Measurements from ENCODE around the gene TSPOAP1.

Gene TSPOAP1

DNA sequence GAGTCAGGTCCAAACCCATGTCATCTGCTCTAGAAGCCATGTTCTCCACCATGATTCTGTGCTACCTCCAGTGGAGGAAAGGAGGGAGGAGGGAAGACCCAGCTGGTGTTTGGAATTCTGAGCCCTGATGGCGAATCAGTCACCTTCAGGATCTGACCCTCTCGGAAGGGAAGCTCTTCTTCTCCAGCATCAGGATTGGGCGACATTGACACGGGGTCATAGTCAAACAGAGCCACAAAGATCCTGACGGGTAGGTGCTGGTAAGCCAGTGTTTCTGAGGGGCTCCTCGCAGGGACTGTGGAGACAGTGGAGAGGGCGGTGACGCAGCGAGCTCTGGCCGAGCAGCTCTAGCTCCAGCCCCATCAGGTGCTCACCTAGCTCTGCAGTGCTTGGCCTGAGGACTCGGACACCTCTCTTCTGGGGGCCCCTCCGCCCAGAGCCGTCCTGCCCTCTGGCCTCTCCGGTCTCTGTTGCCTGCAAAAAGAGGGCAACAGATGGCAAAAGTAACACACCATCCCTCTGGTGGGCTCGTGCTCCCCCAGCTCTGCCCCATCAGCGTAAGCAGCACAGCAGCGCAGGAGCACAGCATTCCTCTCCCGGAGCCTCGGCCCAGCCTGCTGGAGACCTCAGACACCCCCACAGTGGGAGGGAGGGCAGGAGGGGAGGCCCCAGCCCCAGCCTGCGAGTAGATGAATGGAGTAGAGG, 21.0 kb downstream of the TSPOAP1 start:
- H3K27me3 ChIP-seq (ENCODE audit: control insufficient read depth, insufficient read depth, low read length), result no peaks in the 10 kb centered on the region
- H3K9ac ChIP-seq (ENCODE audit: low read length), result no peak overlapping the region
- H3K9me3 ChIP-seq (ENCODE audit: control insufficient read depth, low read depth, low read length), result no peaks in the 10 kb centered on the region
- no peak overlapping the region for H3K27ac ChIP-seq (ENCODE audit: low read length)
- no peaks in the 10 kb centered on the region for H3K36me3 ChIP-seq (ENCODE audit: control insufficient read depth, low read depth, low read length)
- no peaks in the 10 kb centered on the region for H3K4me1 ChIP-seq (ENCODE audit: control insufficient read depth, low read depth, low read length)
- no peak overlapping the region for H3K4me3 ChIP-seq (ENCODE audit: low read length)

DNA sequence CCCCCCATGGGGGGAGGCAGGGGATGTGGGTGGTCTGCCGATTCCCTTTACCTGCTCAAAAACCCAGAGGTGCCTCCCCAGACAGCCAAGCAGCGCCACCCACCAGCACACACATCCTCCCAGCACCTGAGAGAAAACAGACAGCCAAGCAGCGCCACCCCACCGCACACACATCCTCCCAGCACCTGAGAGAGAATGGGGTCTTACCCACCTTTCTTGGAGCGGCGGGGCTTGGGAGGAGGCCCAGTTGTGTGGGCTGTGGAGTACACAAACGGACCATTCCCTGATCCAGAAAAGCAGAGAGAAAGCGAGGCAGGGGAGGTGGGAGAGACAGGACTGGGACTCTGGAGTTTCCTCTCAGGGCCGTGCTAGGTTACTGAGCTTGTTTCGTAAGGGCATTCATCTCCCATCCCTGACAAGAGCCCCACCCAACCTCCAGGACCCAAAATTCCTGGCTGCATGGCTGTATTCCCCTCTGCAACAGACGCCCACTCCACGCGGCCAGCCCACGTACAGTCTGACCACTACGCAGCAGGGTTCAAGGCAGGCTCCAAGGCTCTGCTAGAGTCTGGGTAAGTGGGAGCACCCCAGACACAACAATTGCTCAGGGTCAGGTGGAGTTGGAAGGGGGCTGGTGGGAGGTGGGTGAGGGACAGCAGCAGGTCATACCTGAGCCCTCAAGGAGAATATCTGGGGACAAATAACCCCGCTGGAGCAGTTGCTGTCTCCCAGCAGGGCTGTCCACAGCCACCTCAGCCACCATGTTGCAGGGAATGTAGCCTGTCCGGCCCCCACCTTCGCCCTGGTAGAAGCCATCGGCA, 22.3 kb downstream of the TSPOAP1 start:
- Histone ChIP-seq H3K27ac (ENCODE audit: low read length) (no peak overlapping the region), H3K36me3 (ENCODE audit: control insufficient read depth, low read depth, low read length) (no peaks in the 10 kb centered on the region), H3K27me3 (ENCODE audit: control insufficient read depth, insufficient read depth, low read length) (no peaks in the 10 kb centered on the region), H3K9me3 (ENCODE audit: control insufficient read depth, low read depth, low read length) (no peaks in the 10 kb centered on the region), H3K4me3 (ENCODE audit: low read length) (no peak overlapping the region), H3K4me1 (ENCODE audit: control insufficient read depth, low read depth, low read length) (no peaks in the 10 kb centered on the region), H3K9ac (ENCODE audit: low read length) (no peak overlapping the region)

DNA sequence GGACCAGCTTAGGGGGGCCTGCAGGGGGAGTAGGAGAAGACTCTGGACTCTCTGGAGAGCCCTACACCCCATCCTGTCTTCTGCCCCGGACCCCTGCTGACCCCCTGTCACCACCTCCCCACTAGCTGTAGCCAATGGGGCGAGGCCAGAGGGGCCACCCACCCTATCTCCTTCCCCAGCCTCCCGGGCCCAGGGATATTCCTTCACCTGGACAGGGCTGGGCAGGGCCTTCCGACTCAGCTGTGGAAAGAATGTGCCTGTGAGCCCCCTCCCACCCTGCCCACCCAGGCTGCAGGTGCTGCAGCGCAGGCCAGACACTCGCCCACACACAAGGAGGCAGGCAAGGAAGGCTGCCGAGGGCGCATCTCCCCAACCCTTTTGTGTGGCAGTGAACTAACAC, 23.0 kb downstream of the TSPOAP1 start:
- Histone ChIP-seq H3K4me1 (ENCODE audit: control insufficient read depth, low read depth, low read length) (no peaks in the 10 kb centered on the region), H3K27me3 (ENCODE audit: control insufficient read depth, insufficient read depth, low read length) (no peaks in the 10 kb centered on the region), H3K4me3 (ENCODE audit: low read length) (no peak overlapping the region), H3K27ac (ENCODE audit: low read length) (no peak overlapping the region), H3K36me3 (ENCODE audit: control insufficient read depth, low read depth, low read length) (no peaks in the 10 kb centered on the region), H3K9ac (ENCODE audit: low read length) (no peak overlapping the region), H3K9me3 (ENCODE audit: control insufficient read depth, low read depth, low read length) (no peaks in the 10 kb centered on the region)

DNA sequence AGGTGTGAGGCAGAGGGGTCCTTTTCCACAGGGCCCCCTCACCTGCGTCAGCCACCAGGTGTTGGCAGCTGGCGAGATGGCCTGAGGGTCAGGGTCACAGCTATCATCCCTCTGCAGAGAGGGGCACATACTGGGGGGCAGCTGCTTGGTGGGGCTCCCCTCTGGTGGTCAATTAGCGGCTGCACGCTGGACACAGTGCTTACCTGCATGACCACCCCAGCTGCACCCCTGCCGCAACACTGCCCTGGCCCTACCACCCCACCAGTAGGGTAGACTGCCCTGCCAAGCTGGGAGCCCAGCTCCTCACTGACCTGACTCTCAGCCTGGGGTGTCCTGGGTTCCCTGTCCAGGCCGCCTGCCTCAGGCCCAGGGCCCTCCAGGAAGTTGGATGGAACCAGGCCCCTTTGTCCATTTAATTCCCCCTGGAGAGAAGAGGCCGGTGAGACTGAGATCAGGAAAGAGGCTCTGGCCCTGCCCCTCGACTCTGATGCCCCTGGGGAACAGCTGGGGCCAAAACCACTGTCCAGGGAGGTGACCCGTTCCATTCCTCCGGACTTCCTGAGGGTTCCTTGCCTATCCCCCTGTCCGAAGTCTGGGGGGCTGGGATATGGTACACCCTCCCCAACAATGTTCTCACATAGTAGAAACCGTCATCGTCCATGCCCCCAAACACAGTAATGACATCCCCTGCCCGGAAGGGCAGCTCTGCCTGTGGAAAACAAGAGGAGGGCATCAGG, 23.7 kb downstream of the TSPOAP1 start:
- Histone ChIP-seq H3K4me3 (ENCODE audit: low read length) (no peak overlapping the region), H3K36me3 (ENCODE audit: control insufficient read depth, low read depth, low read length) (no peaks in the 10 kb centered on the region), H3K9ac (ENCODE audit: low read length) (no peak overlapping the region), H3K27ac (ENCODE audit: low read length) (peak overlapping the region; percentile 24), H3K27me3 (ENCODE audit: control insufficient read depth, insufficient read depth, low read length) (no peaks in the 10 kb centered on the region), H3K4me1 (ENCODE audit: control insufficient read depth, low read depth, low read length) (no peaks in the 10 kb centered on the region), H3K9me3 (ENCODE audit: control insufficient read depth, low read depth, low read length) (no peaks in the 10 kb centered on the region)

DNA sequence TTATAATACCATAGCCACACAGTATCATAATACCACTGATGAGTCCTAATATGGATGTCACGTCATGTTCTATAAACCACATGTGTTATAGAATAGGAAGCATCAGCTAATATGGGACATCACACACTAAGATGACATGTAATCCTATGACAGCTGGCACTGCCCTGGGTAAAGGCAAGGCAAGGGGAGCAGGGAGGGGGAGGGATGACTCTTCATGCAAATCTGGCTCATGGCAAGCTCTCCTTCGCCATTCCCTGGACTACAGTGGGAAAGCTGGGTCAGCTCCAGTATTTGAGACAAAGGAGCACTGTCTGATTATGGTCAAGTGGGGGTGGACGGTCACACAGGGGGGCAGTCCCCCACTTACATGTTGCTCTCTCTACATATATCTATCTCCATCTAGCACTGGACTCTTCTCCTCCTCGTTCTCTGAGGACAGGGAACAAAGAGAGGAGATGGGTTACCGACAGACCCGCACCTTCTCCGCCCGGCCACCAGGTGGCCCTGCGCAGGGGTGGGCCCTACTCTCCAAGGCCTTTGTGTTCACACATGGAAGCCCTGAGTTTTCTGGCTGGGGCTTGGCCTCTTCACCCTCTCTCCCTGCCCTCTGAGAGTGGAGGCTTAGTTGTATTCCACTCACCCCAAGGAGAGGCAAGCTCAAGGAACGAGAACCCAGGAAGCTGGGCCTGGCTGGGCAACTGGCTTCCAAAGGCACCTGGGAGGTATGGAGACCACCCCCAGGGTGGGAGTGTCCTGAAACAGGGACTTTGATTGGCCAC, 24.4 kb downstream of the TSPOAP1 start:
- Histone ChIP-seq H3K27me3 (ENCODE audit: control insufficient read depth, insufficient read depth, low read length) (no peaks in the 10 kb centered on the region), H3K4me3 (ENCODE audit: low read length) (no peak overlapping the region), H3K27ac (ENCODE audit: low read length) (peak overlapping the region; percentile 24), H3K9me3 (ENCODE audit: control insufficient read depth, low read depth, low read length) (no peaks in the 10 kb centered on the region), H3K9ac (ENCODE audit: low read length) (no peak overlapping the region), H3K4me1 (ENCODE audit: control insufficient read depth, low read depth, low read length) (no peaks in the 10 kb centered on the region), H3K36me3 (ENCODE audit: control insufficient read depth, low read depth, low read length) (no peaks in the 10 kb centered on the region)

DNA sequence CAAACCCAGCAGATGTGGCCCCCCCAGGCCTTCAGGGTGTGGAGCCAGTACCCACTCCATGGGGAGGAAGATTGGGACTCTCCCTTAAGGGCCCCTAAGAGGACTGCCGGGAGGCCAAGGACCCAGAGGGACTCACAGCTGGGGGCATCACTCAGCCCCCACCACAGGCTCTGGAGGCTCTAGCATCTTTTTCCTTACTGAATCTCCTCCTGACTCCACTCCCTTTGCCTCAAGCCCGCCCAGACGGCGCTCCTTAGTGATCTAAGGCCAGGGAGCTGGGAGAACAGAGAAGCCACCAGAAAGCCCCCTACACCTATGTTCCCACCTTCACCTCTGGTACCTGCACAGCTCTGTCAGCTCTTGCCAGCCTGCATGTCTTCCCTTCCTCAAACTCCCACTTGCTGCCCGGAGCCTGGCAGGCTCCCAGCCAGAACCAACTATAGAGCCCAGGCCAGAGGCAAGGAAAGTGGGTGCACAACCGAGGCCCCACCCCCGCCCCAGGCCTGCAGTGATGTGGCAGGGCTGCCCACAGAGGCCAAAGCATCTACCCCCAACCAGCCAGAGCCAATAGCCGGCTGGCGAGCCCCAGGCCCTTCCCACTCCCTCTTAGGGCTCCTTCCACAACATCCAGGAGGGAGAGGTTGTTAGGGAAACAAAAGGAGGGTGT, 25.5 kb downstream of the TSPOAP1 start:
- Histone ChIP-seq H3K27me3 (ENCODE audit: control insufficient read depth, insufficient read depth, low read length) (no peaks in the 10 kb centered on the region), H3K9ac (ENCODE audit: low read length) (no peak overlapping the region), H3K4me3 (ENCODE audit: low read length) (no peak overlapping the region), H3K36me3 (ENCODE audit: control insufficient read depth, low read depth, low read length) (no peaks in the 10 kb centered on the region), H3K9me3 (ENCODE audit: control insufficient read depth, low read depth, low read length) (no peaks in the 10 kb centered on the region), H3K27ac (ENCODE audit: low read length) (no peak overlapping the region), H3K4me1 (ENCODE audit: control insufficient read depth, low read depth, low read length) (no peaks in the 10 kb centered on the region)

DNA sequence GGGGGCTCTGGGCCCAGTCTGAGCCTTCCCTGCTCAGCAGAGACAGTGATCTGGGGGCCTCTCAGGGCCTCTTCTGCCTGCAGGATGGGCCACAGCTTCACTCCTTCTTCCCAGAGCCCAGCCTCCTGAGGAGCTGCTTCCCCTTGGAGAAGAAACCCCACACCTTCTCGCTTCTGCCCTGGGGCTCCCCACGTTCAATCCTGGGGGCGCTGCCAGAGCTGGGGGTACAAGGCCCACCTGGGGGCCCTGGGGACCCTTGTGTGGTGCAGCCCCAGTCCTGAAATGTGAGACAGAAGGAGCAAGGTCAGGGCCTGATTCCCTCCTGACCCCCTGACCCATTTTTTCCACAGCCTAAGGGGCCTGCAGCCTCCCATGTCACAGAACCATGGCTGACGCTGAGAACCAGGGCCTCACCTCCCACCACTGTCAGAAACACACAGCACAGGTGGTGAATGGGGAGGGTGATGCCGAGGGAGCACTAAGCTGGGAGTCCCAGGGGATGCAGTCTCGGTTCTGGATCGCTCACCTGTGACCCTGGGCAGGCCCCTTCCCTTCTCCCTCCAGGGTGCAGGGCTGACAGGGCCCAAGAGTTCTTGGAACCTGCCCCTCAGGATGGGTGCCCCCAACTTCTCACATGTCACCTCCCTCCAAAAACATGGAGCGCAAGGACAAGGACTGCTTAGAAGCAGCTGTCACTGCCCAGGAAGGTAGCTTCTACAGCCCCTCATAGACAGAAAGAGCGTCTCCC, 26.2 kb downstream of the TSPOAP1 start:
- Histone ChIP-seq H3K9ac (ENCODE audit: low read length) (no peak overlapping the region), H3K36me3 (ENCODE audit: control insufficient read depth, low read depth, low read length) (no peaks in the 10 kb centered on the region), H3K27ac (ENCODE audit: low read length) (no peak overlapping the region), H3K4me3 (ENCODE audit: low read length) (no peak overlapping the region), H3K4me1 (ENCODE audit: control insufficient read depth, low read depth, low read length) (no peaks in the 10 kb centered on the region), H3K27me3 (ENCODE audit: control insufficient read depth, insufficient read depth, low read length) (no peaks in the 10 kb centered on the region), H3K9me3 (ENCODE audit: control insufficient read depth, low read depth, low read length) (no peaks in the 10 kb centered on the region)

DNA sequence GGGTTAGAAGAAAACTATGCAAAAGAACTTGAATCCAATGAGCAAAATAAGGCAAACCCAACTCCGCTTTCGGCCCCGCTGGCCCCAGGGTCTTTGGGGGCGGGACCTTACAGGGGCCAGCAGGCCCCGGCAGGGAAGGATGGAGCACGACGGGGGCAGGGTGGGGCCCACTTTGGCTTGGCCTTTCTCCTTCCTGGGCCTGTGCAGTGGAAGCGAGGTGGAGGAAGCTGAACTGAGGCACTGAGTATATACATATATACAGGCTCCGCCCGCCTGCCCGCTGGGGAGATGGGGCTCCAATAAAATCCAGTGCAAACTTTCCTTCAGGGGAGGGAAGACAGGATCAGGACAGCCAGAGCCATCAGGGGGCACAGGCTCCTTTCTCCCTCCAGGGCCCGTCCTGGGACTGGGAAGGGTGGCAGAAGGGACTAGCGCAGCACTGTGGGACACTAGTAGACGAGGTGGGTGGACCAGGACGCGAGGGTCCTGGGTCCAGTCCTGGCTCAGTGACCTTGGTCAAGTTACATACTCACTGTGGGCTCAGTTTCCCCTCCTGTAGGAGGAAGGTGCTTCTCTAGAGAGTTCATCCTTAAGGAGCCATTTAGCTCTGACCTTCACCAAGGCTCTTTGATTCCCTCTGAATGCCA, 27.0 kb downstream of the TSPOAP1 start:
- Histone ChIP-seq H3K36me3 (ENCODE audit: control insufficient read depth, low read depth, low read length) (no peaks in the 10 kb centered on the region), H3K9ac (ENCODE audit: low read length) (no peak overlapping the region), H3K27ac (ENCODE audit: low read length) (no peak overlapping the region), H3K27me3 (ENCODE audit: control insufficient read depth, insufficient read depth, low read length) (no peaks in the 10 kb centered on the region), H3K4me3 (ENCODE audit: low read length) (no peak overlapping the region), H3K9me3 (ENCODE audit: control insufficient read depth, low read depth, low read length) (no peaks in the 10 kb centered on the region), H3K4me1 (ENCODE audit: control insufficient read depth, low read depth, low read length) (no peaks in the 10 kb centered on the region)

DNA sequence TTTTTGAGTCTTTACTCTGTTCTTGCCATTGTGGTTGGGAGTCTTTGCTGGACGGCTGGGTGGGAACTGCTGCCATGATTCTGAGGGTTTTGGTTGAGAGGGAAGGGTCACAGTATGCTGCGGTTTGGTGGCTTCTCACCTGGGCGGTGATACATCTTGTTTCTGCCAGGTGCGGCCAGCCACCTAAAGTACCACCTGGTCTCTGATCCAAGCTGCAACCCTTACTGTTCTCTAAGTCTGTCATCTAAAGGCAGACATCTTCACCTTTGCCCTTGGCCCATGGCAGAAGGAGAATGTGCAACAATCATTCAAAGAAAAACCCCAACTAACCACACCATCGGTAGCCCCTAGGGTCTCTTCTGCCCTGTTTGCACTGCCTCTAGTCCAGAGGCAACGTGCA, 28.3 kb downstream of the TSPOAP1 start:
- Histone ChIP-seq H3K36me3 (ENCODE audit: control insufficient read depth, low read depth, low read length) (no peaks in the 10 kb centered on the region), H3K4me1 (ENCODE audit: control insufficient read depth, low read depth, low read length) (no peaks in the 10 kb centered on the region), H3K27ac (ENCODE audit: low read length) (no peak overlapping the region), H3K9ac (ENCODE audit: low read length) (no peak overlapping the region), H3K4me3 (ENCODE audit: low read length) (no peak overlapping the region), H3K27me3 (ENCODE audit: control insufficient read depth, insufficient read depth, low read length) (no peaks in the 10 kb centered on the region), H3K9me3 (ENCODE audit: control insufficient read depth, low read depth, low read length) (no peaks in the 10 kb centered on the region)

DNA sequence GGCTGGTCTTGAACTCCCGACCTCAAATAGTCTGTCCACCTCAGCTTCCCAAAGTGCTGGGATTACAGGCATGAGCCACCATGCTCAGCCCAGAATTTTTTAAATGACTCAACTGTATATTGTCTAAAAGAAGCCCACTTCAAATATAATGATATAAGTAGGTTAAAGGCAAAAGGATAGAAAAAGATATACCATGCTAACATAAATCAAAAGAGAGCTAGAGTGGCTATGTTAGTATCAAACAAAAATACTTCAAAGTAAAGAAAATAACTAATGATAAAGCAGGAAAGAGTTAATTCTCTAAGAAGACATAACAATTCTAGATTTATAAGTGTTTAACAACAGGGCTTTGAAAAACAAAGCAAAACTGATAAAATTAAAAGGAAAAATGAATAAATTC, 34.6 kb downstream of the TSPOAP1 start:
- Histone ChIP-seq H3K9me3 (ENCODE audit: control insufficient read depth, low read depth, low read length) (no peaks in the 10 kb centered on the region), H3K4me1 (ENCODE audit: control insufficient read depth, low read depth, low read length) (no peaks in the 10 kb centered on the region), H3K27me3 (ENCODE audit: control insufficient read depth, insufficient read depth, low read length) (no peaks in the 10 kb centered on the region), H3K9ac (ENCODE audit: low read length) (no peak overlapping the region), H3K36me3 (ENCODE audit: control insufficient read depth, low read depth, low read length) (no peaks in the 10 kb centered on the region), H3K4me3 (ENCODE audit: low read length) (no peak overlapping the region), H3K27ac (ENCODE audit: low read length) (no peak overlapping the region)

Data from iPS-18a (cell line).